ENCODE results near the gene PDLIM3. TPM values are rescaled to one million over a fixed set of nuclear protein-coding genes. Genes with fewer than 3 reads are reported as not detected.
A peak's percentile ranks its signal among the peaks of the same experiment; 100 is the strongest.
"Not testable (repeated sequence)": the region's sequence is repeated elsewhere in the genome, so short reads cannot be mapped to it uniquely, and the experiment has no call there.

The PDLIM3 gene
- total RNA-seq, 1 donor from 2014 or later = 1,325 TPM

DNA sequence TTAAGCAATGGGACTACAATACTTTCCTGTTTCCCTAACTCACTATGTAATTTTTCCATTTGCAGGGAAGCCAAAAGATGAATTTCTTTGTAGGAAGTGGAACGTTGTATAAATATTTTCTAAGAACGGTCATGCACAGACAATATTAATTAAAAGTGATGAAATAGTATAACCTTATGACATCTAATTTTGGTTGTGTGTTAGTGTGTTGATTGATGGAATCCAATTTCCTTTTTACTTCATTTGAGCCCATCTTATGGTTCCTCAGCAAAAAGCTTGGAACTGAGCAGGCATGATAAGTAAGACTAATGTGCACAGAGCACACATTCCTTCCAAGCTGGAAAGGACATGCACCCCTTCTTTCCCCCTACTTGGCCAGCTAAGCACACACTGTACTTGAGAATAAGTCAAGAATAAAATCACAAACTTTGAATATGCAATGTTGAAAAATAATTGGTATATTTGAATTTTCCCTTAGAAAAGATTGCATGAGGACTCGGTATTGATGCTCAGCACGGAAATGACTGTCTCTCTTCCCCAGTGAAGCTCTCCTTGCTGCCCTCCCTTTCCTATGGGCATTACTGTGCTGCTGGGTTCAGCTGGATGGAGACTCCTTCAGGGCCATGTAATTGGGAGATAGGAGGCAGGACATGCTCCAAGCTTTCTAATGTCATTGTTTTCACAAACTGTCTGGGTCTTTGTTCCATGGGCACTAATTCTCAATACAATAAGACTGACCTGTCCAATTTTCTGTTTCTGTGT, 19.2 kb upstream of the PDLIM3 start:
- DNase-seq = no peak

DNA sequence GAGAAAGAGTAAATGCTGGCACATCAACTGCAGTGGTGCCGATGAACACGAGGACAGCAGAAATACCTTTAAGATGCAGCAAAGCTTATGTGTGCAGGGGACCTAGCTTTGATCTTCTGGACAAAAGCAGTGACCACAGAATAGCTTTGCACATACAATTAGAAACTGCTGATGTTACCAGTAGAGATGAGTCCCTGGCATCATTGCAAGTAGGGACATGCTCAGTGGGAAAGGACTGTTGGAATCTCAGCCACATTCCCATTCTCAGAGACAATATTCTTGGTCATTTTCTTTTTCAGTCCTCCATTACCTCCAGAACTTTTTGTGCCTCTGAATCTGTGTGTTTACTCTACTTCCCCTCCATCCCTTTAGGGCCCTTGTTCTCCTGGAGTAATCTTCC, 16.9 kb upstream of the PDLIM3 start:
- DNase-seq = no peak

DNA sequence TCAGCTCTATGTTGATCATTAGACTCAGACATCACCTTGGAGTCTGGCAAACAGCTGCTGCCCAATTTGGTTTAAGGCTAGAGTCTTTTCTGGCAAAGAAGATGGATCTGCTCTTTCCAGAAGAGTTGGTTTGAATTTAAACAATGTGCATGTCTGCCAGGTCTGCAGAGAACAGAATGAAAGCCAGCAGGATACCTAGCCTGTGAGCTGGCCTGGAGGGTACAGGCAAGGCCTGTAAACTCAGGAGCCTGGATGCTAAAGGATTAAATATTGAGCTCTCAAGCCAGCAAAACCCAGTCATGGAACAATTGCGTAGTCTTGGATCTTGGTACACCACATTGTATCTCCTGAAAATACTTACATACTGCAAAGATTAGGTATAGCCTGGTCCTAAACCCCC, 15.6 kb upstream of the PDLIM3 start:
- DNase-seq = no peak

DNA sequence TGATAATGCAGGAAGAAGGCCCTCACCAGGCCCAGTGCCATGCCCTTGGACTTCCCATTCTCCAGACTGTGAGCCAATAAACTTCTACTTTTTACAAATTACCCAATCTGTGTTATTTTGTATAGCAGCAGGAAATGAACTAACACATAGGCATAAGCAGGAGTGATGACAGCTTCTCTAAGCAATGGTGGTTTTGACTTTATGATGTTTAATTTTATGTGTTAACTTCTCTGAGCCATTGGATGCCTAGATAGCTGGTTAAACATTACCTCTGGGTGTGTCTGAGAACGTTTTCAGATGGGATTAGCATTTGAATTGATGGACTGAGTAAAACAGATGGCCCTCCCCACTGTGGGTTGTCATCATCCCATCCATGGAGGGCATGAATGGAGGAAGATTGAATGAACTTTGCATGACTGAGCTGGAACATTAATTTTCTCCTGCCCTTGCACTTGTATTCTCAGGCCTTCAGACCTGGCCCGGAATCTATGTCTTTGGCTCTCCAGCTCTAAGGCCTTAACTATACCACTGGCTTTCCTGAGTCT, 13.9 kb upstream of the PDLIM3 start:
- DNase-seq = no peak

DNA sequence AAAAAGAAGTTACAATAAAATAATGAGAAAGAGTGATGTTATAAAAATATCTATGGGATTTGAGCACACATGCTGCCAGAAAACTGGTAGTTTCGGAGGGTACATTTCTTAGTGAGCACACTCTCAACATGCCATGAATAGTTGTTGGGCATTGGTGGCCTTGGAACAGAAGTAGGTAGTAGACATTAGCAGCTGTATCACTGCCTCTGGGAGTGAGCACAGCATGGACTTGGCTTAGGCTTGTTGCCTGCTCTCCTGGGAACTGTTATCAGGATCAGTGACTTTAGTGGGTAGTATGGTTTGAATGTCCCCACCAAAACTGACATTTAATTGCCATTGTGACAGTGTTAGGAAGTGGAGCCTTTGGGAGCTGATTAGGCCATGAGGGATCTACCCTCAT, 13.3 kb upstream of the PDLIM3 start:
- DNase-seq = no peak

DNA sequence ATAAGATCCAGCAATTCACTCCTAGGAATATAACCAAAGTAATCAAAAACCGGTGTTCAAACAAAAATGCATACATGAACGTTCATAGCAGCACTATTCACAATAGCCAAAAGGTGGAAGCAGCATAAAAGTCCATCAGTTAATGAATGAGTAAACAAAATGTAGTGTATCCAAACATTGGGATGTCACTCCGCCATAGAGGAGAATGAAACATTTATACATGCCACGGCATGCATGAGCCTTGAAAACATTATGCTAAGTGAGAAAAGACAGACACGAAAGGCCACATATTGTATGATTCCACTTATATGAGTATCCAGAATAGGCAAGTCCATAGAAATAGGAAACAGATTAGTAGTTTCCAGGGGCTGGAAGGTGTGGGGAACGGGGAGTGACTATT, 11.0 kb upstream of the PDLIM3 start:
- DNase-seq = peak; percentile 58

DNA sequence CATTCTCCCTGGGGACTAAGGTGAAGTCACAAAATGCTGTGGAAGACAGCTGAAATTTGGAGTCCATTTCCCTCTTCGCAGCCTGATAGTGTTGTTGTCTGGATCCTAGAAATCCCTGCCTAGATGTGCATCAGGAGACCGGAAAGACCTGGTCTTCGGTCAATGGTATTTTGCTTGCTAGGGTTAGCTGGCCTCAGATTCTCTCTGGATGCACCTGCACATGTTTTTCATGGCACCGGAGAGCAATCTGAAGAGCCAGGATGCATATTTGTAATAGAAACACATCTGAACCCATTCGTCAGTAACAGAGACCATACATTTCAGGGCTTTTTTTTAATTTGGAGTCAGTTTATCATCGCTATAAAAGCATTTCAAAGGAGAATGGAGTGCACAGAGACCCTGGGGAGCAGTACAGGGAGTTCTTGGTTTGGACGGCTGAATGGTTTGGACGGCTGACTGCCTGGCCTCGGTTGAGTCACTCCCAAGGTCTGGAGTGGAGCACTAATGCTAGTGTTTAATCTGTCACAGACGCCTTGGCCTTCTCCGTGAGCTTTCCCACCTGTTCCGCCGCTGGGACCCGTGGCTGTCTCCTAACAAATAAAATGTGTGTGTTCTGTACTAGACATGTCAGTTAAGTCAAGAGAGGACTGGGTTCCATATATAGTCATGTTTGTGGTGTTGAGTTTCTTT, 7.5 kb upstream of the PDLIM3 start:
- peak; percentile 93 for DNase-seq

DNA sequence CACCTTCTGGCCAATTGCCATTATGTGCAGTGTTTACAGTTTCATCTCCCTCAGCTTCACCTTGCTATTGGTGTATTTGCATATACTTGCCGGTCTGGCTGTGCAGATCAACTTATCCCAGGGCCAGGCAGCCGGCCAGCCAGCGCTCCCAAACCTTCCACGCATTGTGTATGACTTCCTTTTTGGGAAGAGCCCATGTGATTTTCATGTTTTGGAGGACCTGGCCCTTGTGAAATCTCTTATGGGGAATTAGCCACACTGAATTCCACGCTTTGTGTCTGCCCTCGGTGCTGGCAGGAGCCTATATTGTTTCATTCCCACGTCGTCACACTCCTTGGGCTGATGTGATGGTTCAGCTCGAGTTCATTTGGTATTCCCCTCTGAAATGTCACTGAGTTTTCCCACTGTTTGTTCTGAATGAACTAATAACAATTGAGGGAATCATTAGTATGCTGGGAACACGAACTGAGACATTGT, 6.0 kb upstream of the PDLIM3 start:
- peak; percentile 80 for DNase-seq

DNA sequence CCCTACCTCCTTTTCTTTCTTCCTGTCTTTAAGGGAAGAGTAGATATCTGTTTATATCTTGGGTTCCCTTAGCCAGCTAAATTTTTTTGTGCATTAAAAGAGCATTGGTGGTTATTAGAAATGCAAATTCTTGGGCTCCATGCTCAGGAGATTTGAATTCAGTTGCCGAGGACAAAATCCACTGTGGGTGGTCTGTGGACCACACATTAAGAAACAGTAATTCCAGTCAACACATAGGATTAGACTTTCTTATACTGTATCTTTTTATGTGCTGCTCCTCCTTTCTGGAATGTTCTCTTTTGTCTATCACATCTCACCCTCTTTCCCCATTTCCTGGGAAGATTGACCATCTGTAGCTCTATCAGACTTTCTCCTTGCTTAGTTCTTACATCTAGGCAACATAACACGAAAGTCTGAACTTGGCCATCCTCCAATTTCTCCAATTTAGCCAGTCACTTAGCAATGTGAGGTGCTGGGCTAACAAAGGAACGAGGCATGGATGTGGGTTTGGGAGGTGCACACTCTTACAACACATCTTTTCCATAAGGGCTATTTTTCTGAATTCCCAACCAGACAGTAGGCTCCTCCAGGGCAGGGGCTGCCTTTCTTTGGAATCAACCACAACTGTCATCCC, 5.3 kb upstream of the PDLIM3 start:
- no peak for DNase-seq

DNA sequence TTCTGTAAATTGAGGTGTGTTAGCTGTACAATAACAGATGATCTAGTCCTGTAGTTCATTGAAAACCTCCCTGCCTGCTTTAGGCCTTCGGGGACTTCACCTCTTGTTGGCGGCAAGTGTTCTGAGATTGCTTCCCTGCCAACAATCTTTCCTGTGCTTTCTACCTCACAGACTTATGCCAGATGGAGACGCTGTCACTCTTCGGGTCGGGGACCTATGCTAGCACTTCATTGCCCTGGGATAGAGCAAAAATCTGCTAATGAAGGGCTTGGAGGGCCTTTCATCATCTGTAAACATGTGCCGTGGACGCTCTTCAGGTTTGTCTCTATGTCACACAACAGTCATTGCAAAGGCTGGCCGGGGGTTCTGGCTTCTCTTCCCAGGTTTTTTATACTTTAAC, 4.7 kb upstream of the PDLIM3 start:
- DNase-seq = no peak

DNA sequence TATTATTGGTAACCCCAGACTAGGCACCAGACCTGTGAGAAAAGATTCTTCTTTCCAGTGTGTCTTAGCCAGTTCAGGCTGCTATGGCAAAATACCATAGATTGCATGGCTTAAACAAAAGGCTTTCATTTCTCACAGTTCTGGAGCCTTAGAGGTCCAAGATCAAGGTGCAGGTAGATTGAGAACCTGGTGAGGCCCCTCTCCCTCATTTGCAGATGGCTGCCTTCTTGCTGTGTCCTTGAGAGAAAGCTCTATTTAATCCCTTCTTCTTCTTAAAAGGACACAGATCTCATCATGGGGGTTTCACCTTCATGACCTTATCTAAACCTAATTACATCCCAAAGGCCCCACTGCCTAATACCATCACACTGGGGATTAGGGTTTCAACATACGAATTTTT, 3.5 kb upstream of the PDLIM3 start:
- no peak for DNase-seq

DNA sequence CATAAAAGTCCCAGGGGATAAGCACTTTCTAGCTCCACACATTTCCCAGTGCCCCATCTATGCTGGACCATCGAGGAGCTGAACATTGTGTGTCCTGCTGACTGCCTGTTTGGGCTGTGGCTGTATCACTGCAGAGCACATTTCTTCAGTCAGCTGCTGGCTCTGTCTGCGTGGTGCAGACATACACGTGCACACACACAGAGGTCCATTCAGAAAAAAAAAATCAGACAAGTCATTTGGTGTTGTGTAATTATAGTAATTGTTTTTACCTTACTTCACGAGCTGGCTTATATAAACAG, 1.1 kb upstream of the PDLIM3 start:
- peak; percentile 68 for DNase-seq

DNA sequence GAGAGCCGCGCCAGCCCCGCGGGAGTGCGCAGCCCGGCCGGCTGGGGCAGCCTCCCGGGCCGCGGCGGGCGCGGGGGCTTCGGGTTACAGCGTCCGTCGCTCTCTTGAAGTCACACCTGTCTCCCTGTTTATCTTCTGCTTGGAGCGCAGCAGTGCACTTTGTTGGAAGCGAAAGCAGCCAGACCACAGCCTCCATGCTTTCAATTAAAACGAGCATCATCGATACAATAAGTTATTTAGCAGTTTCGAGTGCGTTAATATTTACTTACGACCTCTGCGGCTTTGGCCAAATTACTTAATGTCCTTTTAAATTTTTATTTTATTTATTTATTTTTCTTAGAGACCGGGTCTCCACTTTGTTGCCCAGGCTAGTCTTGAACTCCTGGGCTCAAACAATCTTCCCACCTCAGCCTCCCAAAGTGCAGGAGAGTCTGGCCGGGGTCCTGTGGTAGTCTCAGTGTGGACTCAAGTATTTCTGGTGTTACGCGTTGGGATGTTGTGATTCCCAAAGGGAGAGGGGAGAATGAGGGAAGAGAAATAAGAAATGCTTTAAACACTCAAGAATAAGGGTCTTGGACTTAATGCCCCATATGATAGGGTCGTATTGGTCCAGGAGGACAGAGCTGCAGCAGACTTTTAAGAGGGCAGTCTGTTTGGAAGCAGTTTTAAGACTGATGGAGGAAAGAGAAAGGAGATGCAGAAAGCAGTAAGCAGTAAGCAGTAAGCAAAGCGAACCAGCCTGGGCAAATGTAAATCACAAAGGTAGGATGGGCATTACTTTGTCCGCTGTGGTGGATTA, 504 bp upstream of the PDLIM3 start:
- DNase-seq = no peak

DNA sequence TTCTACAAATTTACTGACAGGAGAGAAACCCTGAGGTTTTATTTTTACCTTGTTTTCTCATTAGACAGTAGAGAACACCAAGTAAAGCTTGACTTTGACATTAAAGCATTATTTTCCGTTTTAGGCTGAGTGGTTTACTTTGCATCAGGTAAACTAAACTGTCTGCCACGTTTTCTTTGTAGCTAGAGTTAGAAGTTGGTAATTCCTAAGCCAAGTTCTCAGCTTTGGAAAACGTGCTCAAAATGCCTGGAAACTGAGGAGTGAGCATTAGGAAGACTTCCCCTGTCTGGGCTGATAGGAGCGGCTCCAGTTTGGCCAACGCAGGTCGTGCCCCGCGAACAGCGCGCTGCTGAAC, 819 bp downstream of the PDLIM3 start:
- no peak for DNase-seq

DNA sequence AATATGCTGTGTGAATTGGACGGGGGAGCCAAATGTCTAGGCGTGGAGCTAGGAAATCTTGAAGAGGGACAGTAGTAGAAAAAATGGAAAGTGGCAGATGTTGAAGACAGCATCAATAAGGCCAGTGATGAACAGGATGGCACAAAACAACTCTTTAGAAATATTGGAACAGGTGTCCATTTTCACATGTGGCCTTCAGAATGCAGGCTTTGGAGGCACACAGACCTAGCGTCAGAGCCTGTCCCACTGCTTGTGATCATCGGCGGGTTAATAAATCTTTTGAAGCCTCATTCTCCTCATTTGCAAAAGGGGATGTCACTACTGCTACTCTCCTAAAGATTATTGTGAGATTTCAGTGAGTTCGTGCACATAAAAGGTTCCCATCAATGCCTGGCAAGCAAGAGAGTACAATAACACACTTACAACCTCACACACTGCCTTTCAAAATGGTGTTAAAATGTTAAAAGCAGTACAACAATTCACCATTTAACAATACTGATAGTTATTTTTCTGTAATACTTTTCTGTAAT, 2.4 kb downstream of the PDLIM3 start:
- DNase-seq = peak; percentile 67

DNA sequence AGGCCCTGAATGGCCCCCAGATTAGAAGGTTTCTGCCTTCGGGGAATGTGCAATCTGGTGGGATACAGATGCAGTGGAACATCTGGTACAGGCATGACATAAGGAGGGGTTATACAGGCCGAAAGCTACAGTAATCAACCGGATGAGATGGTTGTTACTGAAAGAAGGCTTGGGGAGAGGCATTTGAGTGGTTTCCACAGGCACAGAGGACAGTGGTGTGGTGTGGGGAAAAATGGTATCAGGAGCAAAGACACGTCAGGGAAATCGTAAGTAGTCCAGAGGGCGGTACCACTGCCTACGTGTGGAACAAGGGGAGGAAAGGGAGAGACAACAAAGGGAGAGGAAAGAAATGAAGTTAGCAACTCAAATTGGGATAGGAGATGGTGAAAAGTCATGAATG, 3.0 kb downstream of the PDLIM3 start:
- peak; percentile 53 for DNase-seq

DNA sequence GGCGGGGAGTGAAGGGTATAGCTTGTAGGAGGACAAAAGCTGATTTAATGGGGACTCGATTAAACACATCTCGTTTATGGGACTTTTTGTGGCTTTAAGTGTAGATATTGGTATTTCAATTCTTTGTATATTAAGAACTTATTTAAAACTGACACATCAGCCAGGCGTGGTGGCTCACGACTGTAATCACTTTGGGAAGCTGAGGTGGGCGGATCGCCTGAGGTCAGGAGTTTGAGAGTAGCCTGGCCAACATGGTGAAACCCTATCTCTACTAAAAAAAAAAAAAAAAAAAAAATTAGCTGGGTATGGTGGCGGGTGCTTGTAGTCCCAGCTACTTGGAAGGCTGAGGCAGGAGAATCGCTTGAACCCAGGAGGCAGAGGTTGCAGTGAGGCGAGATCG, 3.7 kb downstream of the PDLIM3 start:
- not testable (repeated sequence) for DNase-seq

DNA sequence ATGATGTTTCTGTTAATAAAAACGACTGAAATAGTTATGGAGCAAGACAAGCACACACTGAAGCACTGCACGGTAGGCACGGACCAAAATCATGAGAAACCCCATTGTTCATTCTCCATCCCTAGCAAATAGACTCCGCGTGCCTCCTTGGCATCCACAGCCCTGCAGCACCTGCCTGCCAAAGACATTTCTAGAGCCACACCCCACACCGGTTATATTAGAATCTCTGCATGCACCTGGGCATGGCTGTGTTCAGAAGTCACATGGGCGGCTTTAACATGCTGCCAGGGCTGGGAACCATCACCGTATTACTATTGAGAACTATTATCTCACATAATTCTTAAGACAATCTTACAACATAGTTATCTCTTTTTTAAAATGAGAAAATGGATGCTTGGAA, 5.9 kb downstream of the PDLIM3 start:
- no peak for DNase-seq

DNA sequence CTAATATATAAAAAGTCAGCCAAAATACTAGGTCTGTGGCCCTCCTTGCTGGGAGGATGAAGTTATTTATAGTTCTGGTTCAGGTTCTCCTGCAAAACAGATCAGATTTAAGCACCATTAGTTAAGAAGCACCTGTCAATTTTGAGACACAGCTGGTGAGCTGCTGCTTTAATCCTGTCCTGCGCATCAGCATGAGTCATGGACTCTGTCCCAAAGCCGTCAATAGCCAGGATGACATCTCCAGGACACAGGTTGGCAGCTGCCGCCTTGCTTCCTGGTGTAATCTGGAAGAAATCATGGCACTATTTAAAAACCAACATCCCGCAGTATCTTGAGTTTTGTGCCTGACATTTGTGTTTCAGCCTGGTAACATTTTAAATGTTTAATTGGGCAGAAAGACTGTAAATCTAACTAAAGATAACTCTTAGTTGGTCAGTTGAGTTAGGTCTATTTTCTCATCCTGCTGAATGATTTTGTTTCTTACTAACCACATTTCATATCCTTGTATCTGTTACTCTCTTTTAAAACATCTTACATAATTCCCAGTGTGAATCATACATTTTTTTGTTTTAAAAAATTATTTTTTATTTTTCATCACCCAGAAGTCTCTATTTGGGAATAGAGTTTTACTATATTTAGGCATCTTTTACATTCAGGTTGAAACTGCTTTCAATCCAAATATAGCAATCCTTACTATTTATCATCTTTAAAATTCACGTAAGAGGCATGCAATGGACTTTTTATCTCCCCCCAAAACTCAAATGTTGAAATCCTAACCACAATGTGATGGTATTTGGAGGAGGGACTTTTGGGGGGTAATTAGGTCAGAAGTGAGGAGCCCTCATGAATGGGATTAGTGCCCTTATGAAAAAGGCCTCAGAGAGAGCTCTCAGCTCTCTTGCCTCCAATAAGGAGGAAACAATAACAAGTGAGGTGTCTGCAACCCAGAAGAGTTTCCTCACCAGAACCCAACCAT, 10.1 kb downstream of the PDLIM3 start:
- DNase-seq = peak; percentile 78

DNA sequence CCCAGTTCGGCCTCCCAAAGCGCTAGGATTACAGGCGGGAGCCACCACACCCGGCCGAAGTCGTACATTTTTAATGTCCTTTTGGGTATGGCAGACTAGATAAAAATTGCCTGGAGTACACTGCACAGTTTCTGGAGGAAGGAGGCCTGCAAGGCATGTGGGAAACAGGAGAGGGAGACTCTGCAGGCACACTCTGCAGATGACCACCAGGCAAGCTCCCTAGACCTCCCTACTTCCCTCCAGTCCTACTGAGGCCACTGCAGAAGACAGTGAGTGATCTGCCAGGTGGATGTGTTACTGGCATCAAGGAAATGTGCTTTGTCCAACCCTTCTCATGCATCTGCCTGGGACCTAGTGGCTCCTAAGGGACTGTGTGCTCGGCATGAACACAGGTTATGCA, 11.4 kb downstream of the PDLIM3 start:
- no peak for DNase-seq

DNA sequence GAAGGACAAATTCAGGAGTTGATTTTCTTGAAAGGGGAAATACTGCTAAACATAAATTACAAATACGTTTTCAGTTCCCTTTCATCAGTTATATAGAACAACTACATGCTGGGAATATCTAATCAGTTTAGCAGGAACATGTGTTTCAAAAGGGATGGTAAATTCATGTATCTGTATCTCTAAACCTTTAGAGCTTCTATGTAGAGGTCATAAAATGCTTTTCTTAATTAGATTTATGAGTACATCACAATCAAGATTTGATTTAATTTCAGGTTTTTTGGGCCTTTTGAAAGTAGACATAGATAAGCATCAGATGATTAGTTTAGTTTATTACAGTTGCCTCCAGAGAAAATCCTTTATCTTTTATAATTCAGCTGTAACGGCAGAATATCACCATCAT, 12.9 kb downstream of the PDLIM3 start:
- DNase-seq = no peak
